ENCODE measurements around the gene PPP1R14D.

Gene PPP1R14D

GRCh38 chr15:40776537-40777141 lies 51.9 kb downstream of the PPP1R14D start:
- DNase-seq = no peak

- DNase-seq = no peak
Measured at GRCh38 chr15:40775740-40776536, 52.6 kb downstream of the PPP1R14D start.

- DNase-seq = no peak
Measured at GRCh38 chr15:40775007-40775406, 53.5 kb downstream of the PPP1R14D start.

GRCh38 chr15:40773902-40774301 lies 54.6 kb downstream of the PPP1R14D start:
- DNase-seq = no peak

GRCh38 chr15:40773496-40773895 lies 55.0 kb downstream of the PPP1R14D start:
- DNase-seq = no peak

- no peak for DNase-seq
Measured at GRCh38 chr15:40772014-40772413, 56.5 kb downstream of the PPP1R14D start.

GRCh38 chr15:40771242-40771641 lies 57.3 kb downstream of the PPP1R14D start:
- DNase-seq = no peak

- DNase-seq = no peak
Measured at GRCh38 chr15:40770147-40770721, 58.3 kb downstream of the PPP1R14D start.

- peak; percentile 25 to 43 for DNase-seq
Measured at GRCh38 chr15:40769274-40770146, 59.0 kb downstream of the PPP1R14D start, which contains the start of gene C15orf62. Gene C15orf62 (plus strand): TSS chr15:40769980. CDS start chr15:40770496, 516 bp downstream.

GRCh38 chr15:40768521-40769273 lies 59.8 kb downstream of the PPP1R14D start:
- DNase-seq = no peak

GRCh38 chr15:40767838-40768500 lies 60.5 kb downstream of the PPP1R14D start:
- no peak for DNase-seq

- DNase-seq = no peak
Measured at GRCh38 chr15:40766906-40767837, 61.3 kb downstream of the PPP1R14D start.

- no peak for DNase-seq
Measured at GRCh38 chr15:40766194-40766815, 62.2 kb downstream of the PPP1R14D start.
